ENCODE data around the gene PAXX.

Gene PAXX

DNA sequence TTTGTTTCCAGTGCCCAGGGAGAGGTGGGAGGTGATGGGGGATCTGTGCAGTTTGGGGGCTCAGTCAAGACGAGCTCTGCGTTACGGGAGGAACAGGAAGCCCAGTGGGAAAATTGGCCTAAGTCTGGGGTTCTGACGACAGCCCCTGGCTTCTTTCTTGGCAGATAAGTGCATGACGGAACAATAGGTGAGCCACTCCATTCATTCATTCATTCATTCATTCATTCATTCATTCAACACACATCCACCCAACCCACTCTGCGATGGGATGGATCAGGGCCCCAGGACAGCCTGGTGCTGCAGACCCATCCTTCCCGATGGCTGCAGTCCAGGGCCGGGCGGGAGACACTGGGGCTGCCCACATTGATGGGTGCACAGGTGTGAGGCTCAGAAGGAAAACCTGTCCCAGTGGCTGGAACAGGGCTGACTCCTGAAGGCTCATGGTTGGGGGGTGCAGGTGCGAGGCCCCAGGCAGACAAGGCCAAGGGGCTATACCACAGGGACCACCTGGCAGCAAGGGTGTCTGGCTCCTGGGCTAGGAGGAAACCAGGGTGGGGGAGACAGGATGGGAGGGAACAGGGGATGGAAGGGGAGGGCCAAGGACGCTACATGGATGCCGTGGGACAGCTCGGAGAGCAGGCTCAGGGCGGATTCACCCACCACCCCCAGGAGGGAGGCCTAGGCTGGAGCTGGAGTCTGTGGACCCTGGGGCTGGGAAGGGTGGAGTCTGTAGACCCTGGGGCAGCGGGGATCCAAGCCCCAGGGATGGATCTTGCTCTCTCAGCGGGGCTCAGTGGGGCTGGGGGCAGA, 11.3 kb upstream of the PAXX start:
- H3K9me3 ChIP-seq (ENCODE audit: insufficient read depth, low read length), result no peaks in the 10 kb centered on the region
- H3K4me2 ChIP-seq (ENCODE audit: low read depth, low read length, poor library complexity, severe bottlenecking), result no peak overlapping the region
- H3K79me2 ChIP-seq (ENCODE audit: insufficient read depth, low read length), result no peaks in the 10 kb centered on the region
- no peaks in the 10 kb centered on the region for H3K36me3 ChIP-seq (ENCODE audit: low read length)
- H3K9ac ChIP-seq (ENCODE audit: low read length), result no peak overlapping the region
- H3K27ac ChIP-seq (ENCODE audit: low read depth, low read length), result no peak overlapping the region
- no peaks in the 10 kb centered on the region for H4K20me1 ChIP-seq (ENCODE audit: low read depth, low read length)
- no peaks in the 10 kb centered on the region for H3F3A ChIP-seq (ENCODE audit: insufficient read depth)
- no peak overlapping the region for H3K4me3 ChIP-seq (ENCODE audit: insufficient read depth, low read length, poor library complexity, severe bottlenecking)
- no peaks in the 10 kb centered on the region for H3K27me3 ChIP-seq (ENCODE audit: low read length)
- H2AFZ ChIP-seq (ENCODE audit: low read depth, low read length, severe bottlenecking), result no peak overlapping the region
- TF ChIP-seq EZH2phosphoT487 (conservative IDR thresholded peaks at IDR 0.05; ENCODE audit: low read length), result no peak
- TF ChIP-seq, protein P1, sequence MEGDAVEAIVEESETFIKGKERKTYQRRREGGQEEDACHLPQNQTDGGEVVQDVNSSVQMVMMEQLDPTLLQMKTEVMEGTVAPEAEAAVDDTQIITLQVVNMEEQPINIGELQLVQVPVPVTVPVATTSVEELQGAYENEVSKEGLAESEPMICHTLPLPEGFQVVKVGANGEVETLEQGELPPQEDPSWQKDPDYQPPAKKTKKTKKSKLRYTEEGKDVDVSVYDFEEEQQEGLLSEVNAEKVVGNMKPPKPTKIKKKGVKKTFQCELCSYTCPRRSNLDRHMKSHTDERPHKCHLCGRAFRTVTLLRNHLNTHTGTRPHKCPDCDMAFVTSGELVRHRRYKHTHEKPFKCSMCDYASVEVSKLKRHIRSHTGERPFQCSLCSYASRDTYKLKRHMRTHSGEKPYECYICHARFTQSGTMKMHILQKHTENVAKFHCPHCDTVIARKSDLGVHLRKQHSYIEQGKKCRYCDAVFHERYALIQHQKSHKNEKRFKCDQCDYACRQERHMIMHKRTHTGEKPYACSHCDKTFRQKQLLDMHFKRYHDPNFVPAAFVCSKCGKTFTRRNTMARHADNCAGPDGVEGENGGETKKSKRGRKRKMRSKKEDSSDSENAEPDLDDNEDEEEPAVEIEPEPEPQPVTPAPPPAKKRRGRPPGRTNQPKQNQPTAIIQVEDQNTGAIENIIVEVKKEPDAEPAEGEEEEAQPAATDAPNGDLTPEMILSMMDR (IDR thresholded peaks at IDR 0.05; ENCODE audit: insufficient read depth, low read length, poor library complexity, severe bottlenecking), result no peak
- no peaks in the 10 kb centered on the region for H3K9me2 ChIP-seq (replicated peaks; ENCODE audit: insufficient read depth, low read length)

DNA sequence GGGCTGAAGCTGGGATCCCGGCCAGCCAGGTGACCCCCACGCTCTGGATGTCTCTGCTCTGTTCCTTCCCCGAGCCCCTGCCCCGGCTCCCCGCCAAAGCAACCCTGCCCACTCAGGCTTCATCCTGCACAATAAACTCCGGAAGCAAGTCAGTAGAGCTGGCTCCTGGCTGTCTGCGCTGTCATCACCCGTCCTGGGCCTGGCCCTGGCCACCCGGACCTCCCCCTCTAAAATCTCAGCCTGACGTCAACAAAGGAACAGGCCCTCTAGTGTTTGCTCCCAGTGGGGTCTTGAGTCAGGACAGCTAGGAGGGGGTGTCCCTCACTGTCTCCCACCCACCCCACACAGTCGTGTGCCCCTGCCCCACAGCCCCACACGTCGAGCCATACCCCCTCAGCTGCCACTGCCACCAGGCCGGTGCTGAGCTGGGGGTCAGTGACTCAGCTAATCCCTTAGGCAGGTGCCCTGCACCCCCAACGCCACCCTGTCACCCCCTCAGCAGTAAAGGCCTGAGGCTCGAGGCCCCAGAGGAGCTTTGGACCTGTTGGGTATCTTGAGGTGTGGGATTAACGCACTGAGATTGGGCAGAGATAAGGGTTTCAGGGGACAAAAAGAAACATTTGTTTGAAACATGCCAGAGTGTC, 10.5 kb upstream of the PAXX start:
- no peak overlapping the region for H3K27ac ChIP-seq (ENCODE audit: low read depth, low read length)
- TF ChIP-seq EZH2phosphoT487 (conservative IDR thresholded peaks at IDR 0.05; ENCODE audit: low read length), result no peak
- TF ChIP-seq, protein P1 (IDR thresholded peaks at IDR 0.05; ENCODE audit: insufficient read depth, low read length, poor library complexity, severe bottlenecking), result no peak
- no peak overlapping the region for H3K9ac ChIP-seq (ENCODE audit: low read length)
- H3K4me3 ChIP-seq (ENCODE audit: insufficient read depth, low read length, poor library complexity, severe bottlenecking), result no peak overlapping the region
- no peak overlapping the region for H2AFZ ChIP-seq (ENCODE audit: low read depth, low read length, severe bottlenecking)
- H3K27me3 ChIP-seq (ENCODE audit: low read length), result no peaks in the 10 kb centered on the region
- no peaks in the 10 kb centered on the region for H3K36me3 ChIP-seq (ENCODE audit: low read length)
- no peaks in the 10 kb centered on the region for H3K79me2 ChIP-seq (ENCODE audit: insufficient read depth, low read length)
- H3K9me3 ChIP-seq (ENCODE audit: insufficient read depth, low read length), result no peaks in the 10 kb centered on the region
- H3F3A ChIP-seq (ENCODE audit: insufficient read depth), result no peaks in the 10 kb centered on the region
- no peaks in the 10 kb centered on the region for H3K9me2 ChIP-seq (replicated peaks; ENCODE audit: insufficient read depth, low read length)
- H4K20me1 ChIP-seq (ENCODE audit: low read depth, low read length), result no peaks in the 10 kb centered on the region
- H3K4me2 ChIP-seq (ENCODE audit: low read depth, low read length, poor library complexity, severe bottlenecking), result no peak overlapping the region

DNA sequence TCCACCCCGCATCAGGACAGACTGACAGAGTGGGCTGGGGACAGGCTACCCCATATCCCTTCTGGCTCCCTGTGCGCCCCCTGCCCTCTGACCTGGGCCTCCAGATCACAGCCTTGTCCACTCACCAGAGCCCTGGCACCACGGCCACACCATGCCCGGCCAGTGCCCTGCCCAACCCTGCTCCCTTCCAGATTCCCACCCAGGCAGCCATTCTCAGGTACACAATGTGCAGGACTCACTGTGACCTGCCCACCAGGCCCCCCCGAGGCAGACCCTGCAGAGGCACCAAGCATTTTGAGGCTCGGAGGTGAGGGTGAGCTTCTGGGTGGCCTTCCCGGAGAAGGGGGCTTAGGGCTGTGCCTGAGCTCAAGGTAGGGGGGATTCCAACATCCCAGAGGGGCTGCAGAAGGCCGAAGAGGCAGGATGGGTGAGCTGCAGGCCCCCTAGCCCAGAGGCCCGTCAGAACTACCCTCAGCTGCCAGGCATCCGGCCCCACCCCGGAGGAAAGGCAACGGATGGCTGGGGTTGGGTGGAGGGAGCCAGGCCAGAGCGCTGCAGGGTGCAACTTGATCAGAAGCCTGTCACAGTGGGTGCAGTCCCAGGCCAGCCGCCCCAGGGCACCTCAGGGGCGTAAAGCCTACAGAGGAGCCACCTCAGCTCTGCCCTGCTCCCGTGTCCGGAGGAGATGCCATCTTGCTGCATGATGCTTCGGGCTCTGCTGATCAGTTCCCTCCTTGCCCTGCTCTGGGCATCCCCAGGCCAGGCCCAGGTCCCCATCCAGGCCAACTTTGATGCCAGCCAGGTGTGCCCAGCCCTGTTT, 9.8 kb upstream of the PAXX start, which contains the start of gene LCNL1:
TSS of gene LCNL1 (plus strand) at position 762 of the 820 bp plus-strand sequence. CDS start 594 bp downstream, outside the sequence.
- H3K27me3 ChIP-seq (ENCODE audit: low read length), result no peaks in the 10 kb centered on the region
- TF ChIP-seq, protein P1 (IDR thresholded peaks at IDR 0.05; ENCODE audit: insufficient read depth, low read length, poor library complexity, severe bottlenecking), result no peak
- TF ChIP-seq EZH2phosphoT487 (conservative IDR thresholded peaks at IDR 0.05; ENCODE audit: low read length), result no peak
- no peaks in the 10 kb centered on the region for H3K79me2 ChIP-seq (ENCODE audit: insufficient read depth, low read length)
- H3K9me2 ChIP-seq (replicated peaks; ENCODE audit: insufficient read depth, low read length), result no peaks in the 10 kb centered on the region
- H3K27ac ChIP-seq (ENCODE audit: low read depth, low read length), result no peak within 1 kb of the TSS
- no peaks in the 10 kb centered on the region for H3K9me3 ChIP-seq (ENCODE audit: insufficient read depth, low read length)
- H3K4me3 ChIP-seq (ENCODE audit: insufficient read depth, low read length, poor library complexity, severe bottlenecking), result no peak within 1 kb of the TSS
- no peak within 1 kb of the TSS for H2AFZ ChIP-seq (ENCODE audit: low read depth, low read length, severe bottlenecking)
- no peaks in the 10 kb centered on the region for H4K20me1 ChIP-seq (ENCODE audit: low read depth, low read length)
- H3K9ac ChIP-seq (ENCODE audit: low read length), result no peak within 1 kb of the TSS
- H3K36me3 ChIP-seq (ENCODE audit: low read length), result no peaks in the 10 kb centered on the region
- no peak within 1 kb of the TSS for H3K4me2 ChIP-seq (ENCODE audit: low read depth, low read length, poor library complexity, severe bottlenecking)
- H3F3A ChIP-seq (ENCODE audit: insufficient read depth), result no peaks in the 10 kb centered on the region
